ENCODE data around the gene PEDS1.

The PEDS1 gene

DNA sequence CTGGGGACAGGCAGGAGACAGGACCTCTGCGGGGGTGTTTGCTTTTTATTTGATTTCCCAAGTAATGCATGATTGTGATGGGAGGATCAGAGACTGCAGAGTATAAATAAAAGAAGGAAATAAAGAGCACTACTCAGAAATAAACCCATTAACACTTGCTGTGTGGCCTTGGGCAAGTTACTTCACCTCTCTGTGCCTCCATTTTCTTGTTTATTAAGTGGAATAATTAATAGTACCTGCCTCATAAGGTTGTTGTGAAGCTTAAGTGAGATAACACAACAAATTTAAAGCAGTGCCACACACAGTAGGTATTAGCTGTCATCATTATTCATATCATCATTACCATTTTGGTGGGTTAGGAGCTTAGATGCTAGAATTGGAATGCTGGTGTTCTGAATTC is 45.2 kb upstream of the PEDS1 start:
- TF ChIP-seq POLR2AphosphoS5 (IDR thresholded peaks at IDR 0.05; ENCODE audit: low read depth, low read length) (no peak), TAF1 (IDR thresholded peaks at IDR 0.05; ENCODE audit: borderline replicate concordance, insufficient read depth, low read length) (no peak), REST (IDR thresholded peaks at IDR 0.05; ENCODE audit: insufficient read depth in 1 of 2, low read depth in 2 of 2, low read length in 2 of 2) (no peak)

- TF ChIP-seq REST (IDR thresholded peaks at IDR 0.05; ENCODE audit: insufficient read depth in 1 of 2, low read depth in 2 of 2, low read length in 2 of 2) (no peak), POLR2AphosphoS5 (IDR thresholded peaks at IDR 0.05; ENCODE audit: low read depth, low read length) (no peak), FOXP2 (optimal IDR thresholded peaks at IDR 0.05; ENCODE audit: borderline replicate concordance, extremely low read depth, extremely low read length, insufficient read depth) (no peak), SIN3A (IDR thresholded peaks at IDR 0.05; ENCODE audit: borderline replicate concordance, insufficient read depth, low read length) (no peak), TAF1 (IDR thresholded peaks at IDR 0.05; ENCODE audit: borderline replicate concordance, insufficient read depth, low read length) (no peak)
These were observed 44.7 kb upstream of the PEDS1 start for GRCh38 chr20:50198180-50198666.

- TF ChIP-seq TAF1 (IDR thresholded peaks at IDR 0.05; ENCODE audit: borderline replicate concordance, insufficient read depth, low read length) (no peak), SIN3A (IDR thresholded peaks at IDR 0.05; ENCODE audit: borderline replicate concordance, insufficient read depth, low read length) (no peak)
These were observed 44.1 kb upstream of the PEDS1 start for GRCh38 chr20:50197463-50198179.

DNA sequence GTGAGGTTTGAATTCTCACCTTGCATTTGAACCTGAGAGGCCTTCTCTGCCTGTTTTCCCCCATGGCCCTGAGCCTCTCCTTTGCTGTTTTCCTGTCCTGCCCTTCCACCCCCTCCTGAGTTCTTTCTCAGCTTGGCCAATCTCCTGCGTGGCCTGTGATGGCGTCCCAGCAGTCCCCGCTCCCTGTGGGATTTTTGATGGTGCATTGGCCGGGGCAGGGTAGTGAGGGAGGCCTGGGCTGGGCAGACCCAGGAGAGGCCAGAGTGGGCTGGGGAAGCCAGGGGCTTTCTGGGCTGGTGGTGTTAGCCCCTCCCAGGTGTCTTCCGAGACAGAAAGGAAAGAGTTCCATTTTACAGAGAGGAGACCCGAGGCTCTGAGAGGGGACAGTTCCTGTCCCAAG is 43.4 kb upstream of the PEDS1 start:
- TF ChIP-seq REST (IDR thresholded peaks at IDR 0.05; ENCODE audit: insufficient read depth in 1 of 2, low read depth in 2 of 2, low read length in 2 of 2): no peak
- TF ChIP-seq POLR2AphosphoS5 (IDR thresholded peaks at IDR 0.05; ENCODE audit: low read depth, low read length): no peak
- TF ChIP-seq TAF1 (IDR thresholded peaks at IDR 0.05; ENCODE audit: borderline replicate concordance, insufficient read depth, low read length): no peak
- TF ChIP-seq FOXP2 (optimal IDR thresholded peaks at IDR 0.05; ENCODE audit: borderline replicate concordance, extremely low read depth, extremely low read length, insufficient read depth): no peak
- no peak for TF ChIP-seq SIN3A (IDR thresholded peaks at IDR 0.05; ENCODE audit: borderline replicate concordance, insufficient read depth, low read length)

DNA sequence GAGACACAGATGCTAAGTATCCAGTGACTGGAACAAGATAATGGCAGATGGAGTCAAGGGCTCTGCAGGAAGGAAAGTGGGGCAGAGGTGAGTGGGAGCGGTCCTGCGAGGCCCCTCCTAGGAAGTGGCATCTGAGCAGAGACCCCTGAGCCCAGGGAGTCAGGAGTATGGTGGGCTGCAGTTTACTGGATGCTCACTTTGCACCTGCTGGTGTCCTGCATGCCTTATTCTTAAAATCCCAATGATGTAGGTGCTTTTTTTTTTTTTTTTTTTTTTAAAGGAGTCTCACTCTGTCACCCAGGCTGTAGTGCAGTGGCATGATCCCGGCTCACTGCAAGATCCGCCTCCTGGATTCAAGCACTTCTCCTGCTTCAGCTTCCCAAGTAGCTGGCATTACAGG is 42.7 kb upstream of the PEDS1 start:
- no peak for TF ChIP-seq REST (IDR thresholded peaks at IDR 0.05; ENCODE audit: insufficient read depth in 1 of 2, low read depth in 2 of 2, low read length in 2 of 2)
- TF ChIP-seq POLR2AphosphoS5 (IDR thresholded peaks at IDR 0.05; ENCODE audit: low read depth, low read length): no peak
- TF ChIP-seq TAF1 (IDR thresholded peaks at IDR 0.05; ENCODE audit: borderline replicate concordance, insufficient read depth, low read length): no peak
- TF ChIP-seq FOXP2 (optimal IDR thresholded peaks at IDR 0.05; ENCODE audit: borderline replicate concordance, extremely low read depth, extremely low read length, insufficient read depth): no peak
- TF ChIP-seq SIN3A (IDR thresholded peaks at IDR 0.05; ENCODE audit: borderline replicate concordance, insufficient read depth, low read length): no peak

All from PFSK-1 (cell line).